Suprapubic skin (tissue), 4 donors: ENCODE data around the gene SHMT2.

ENCODE experiments used
- CTCF ChIP-seq, 2 donors: fragments of 200-600 bp in 1 of 2; fragments of 450-650 bp in 1 of 2; sonication (generic) in 1 of 2; IDR thresholded peaks; one replicate each; pipeline ENCODE4 v1.5.1; 2016 to 2019; ENCODE audit warnings: antibody characterized with exemption in 2 of 2, mild to moderate bottlenecking in 1 of 2, moderate library complexity in 1 of 2
- EP300 ChIP-seq: sonication (generic); formaldehyde crosslinking; IDR thresholded peaks from one replicate; pipeline ENCODE4 v1.6.1; 2017; ENCODE audit warnings: antibody characterized with exemption
- POLR2A ChIP-seq, 2 donors: fragments of 450-650 bp; IDR thresholded peaks; one replicate each; pipeline ENCODE4 v1.6.1; 2017; ENCODE audit warnings: antibody characterized with exemption in 2 of 2, mild to moderate bottlenecking in 2 of 2, moderate library complexity in 2 of 2
- POLR2AphosphoS5 ChIP-seq, 3 donors: sonication (generic); formaldehyde crosslinking; IDR thresholded peaks; one replicate each; pipeline ENCODE4 v1.6.1; 2017; ENCODE audit warnings: antibody characterized with exemption in 3 of 3

GRCh38 chr12:57199191-57199590 is 30.3 kb upstream of the SHMT2 start:
- TF ChIP-seq POLR2A (IDR thresholded peaks at IDR 0.05): no peak
- TF ChIP-seq CTCF (IDR thresholded peaks at IDR 0.05): no peak
- TF ChIP-seq EP300: no peak
- no peak for TF ChIP-seq POLR2AphosphoS5 (IDR thresholded peaks at IDR 0.05)
